ENCODE results near the gene THEMIS2. TPM values are rescaled to one million over a fixed set of nuclear protein-coding genes. Genes with fewer than 3 reads are reported as not detected.

THEMIS2 gene
- total RNA-seq, 1 donor from 2014 or later: 78.6 TPM

GRCh38 chr1:27831568-27832410 is 40.6 kb upstream of the THEMIS2 start:
- peak overlapping the region; percentile 89 for H3K27ac Mint-ChIP-seq
- POLR2A ChIA-PET: interaction anchor here (1.0 to 2.8 kb wide), 6 partner anchors 9 to 497 kb away, joined by 3 to 34 read pairs (median 6); partner anchors contain the start of genes ATP5IF1, EYA3, FAM76A and MED18
- H3K4me1 Mint-ChIP-seq: peaks cover 24% of the 10 kb centered on the region
- no peak for DNase-seq
- intact Hi-C loops (cut with micrococcal nuclease): loop anchor here (5.0 kb wide), 2 partner anchors 224 to 496 kb away; partner anchors contain the start of gene MED18
- no peaks in the 10 kb centered on the region for H3K27me3 Mint-ChIP-seq
- H3K36me3 Mint-ChIP-seq (ENCODE audit: low read depth): peaks cover 44% of the 10 kb centered on the region
- ATAC-seq (ENCODE audit: low read depth): no peak
- H3K4me3 Mint-ChIP-seq: peak overlapping the region; percentile 95
- CTCF ChIA-PET: interaction anchor here (0.6 kb wide), 1 partner anchor 1376 kb away, joined by 3 read pairs; no protein-coding TSS in a partner anchor
- no peaks in the 10 kb centered on the region for H3K9me3 Mint-ChIP-seq
- TF ChIP-seq CTCF (IDR thresholded peaks at IDR 0.05): no peak

GRCh38 chr1:27832762-27833161 is 39.6 kb upstream of the THEMIS2 start:
- peaks cover 46% of the 10 kb centered on the region for H3K36me3 Mint-ChIP-seq (ENCODE audit: low read depth)
- no peak overlapping the region for H3K27ac Mint-ChIP-seq
- peaks cover 24% of the 10 kb centered on the region for H3K4me1 Mint-ChIP-seq
- H3K4me3 Mint-ChIP-seq: no peak overlapping the region
- ATAC-seq (ENCODE audit: low read depth): no peak
- POLR2A ChIA-PET: interaction anchor here (0.6 kb wide), 1 partner anchor 60 kb away, joined by 3 read pairs; the partner anchor contains the start of gene STX12
- H3K27me3 Mint-ChIP-seq: no peaks in the 10 kb centered on the region
- TF ChIP-seq CTCF (IDR thresholded peaks at IDR 0.05): no peak
- DNase-seq: no peak
- CTCF ChIA-PET: interaction anchor here (0.6 to 0.9 kb wide), 2 partner anchors 25 to 1375 kb away, joined by 3 read pairs; no protein-coding TSS in a partner anchor
- intact Hi-C loops (cut with micrococcal nuclease): loop anchor here (5.0 kb wide), 2 partner anchors 225 to 495 kb away; partner anchors contain the start of gene MED18
- H3K9me3 Mint-ChIP-seq: no peaks in the 10 kb centered on the region

- CTCF ChIA-PET: interaction anchor here (0.6 to 0.9 kb wide), 2 partner anchors 24 to 133 kb away, joined by 3 read pairs; no protein-coding TSS in a partner anchor
- Mint-ChIP-seq H3K4me3 (no peak overlapping the region), H3K4me1 (peaks cover 24% of the 10 kb centered on the region), H3K36me3 (ENCODE audit: low read depth) (peaks cover 46% of the 10 kb centered on the region), H3K27me3 (no peaks in the 10 kb centered on the region), H3K9me3 (no peaks in the 10 kb centered on the region), H3K27ac (no peak overlapping the region)
- TF ChIP-seq CTCF (IDR thresholded peaks at IDR 0.05): no peak
- DNase-seq: no peak
- no peak for ATAC-seq (ENCODE audit: low read depth)
- intact Hi-C loops (cut with micrococcal nuclease): loop anchor here (5.0 kb wide), 2 partner anchors 226 to 494 kb away; partner anchors contain the start of gene MED18
- POLR2A ChIA-PET: no interaction called here
These were observed 38.9 kb upstream of the THEMIS2 start for GRCh38 chr1:27833470-27833869.

GRCh38 chr1:27835046-27835445 is 37.3 kb upstream of the THEMIS2 start:
- ChIA-PET CTCF (no interaction called here), POLR2A (interaction anchor here (0.6 kb wide), 1 partner anchor 711 kb away, joined by 4 read pairs; no protein-coding TSS in a partner anchor)
- H3K27me3 Mint-ChIP-seq: no peaks in the 10 kb centered on the region
- H3K9me3 Mint-ChIP-seq: no peaks in the 10 kb centered on the region
- no peak overlapping the region for H3K27ac Mint-ChIP-seq
- no peak for DNase-seq
- H3K4me3 Mint-ChIP-seq: no peak overlapping the region
- intact Hi-C loops (cut with micrococcal nuclease): no loop called here
- ATAC-seq (ENCODE audit: low read depth): no peak
- TF ChIP-seq CTCF (IDR thresholded peaks at IDR 0.05): no peak
- H3K4me1 Mint-ChIP-seq: peaks cover 24% of the 10 kb centered on the region
- H3K36me3 Mint-ChIP-seq (ENCODE audit: low read depth): peaks cover 58% of the 10 kb centered on the region

- POLR2A ChIA-PET: interaction anchor here (0.6 kb wide), 1 partner anchor 712 kb away, joined by 4 read pairs; no protein-coding TSS in a partner anchor
- no peak overlapping the region for H3K27ac Mint-ChIP-seq
These were observed 36.8 kb upstream of the THEMIS2 start for GRCh38 chr1:27835501-27835900.

More at GRCh38 chr1:27835501-27835900, 36.8 kb upstream of the THEMIS2 start:
- CTCF ChIA-PET: no interaction called here
- Mint-ChIP-seq H3K36me3 (ENCODE audit: low read depth) (peaks cover 62% of the 10 kb centered on the region), H3K4me1 (peaks cover 24% of the 10 kb centered on the region), H3K9me3 (no peaks in the 10 kb centered on the region), H3K4me3 (no peak overlapping the region), H3K27me3 (no peaks in the 10 kb centered on the region)
- no peak for DNase-seq
- intact Hi-C loops (cut with micrococcal nuclease): no loop called here
- TF ChIP-seq CTCF (IDR thresholded peaks at IDR 0.05): no peak
- no peak for ATAC-seq (ENCODE audit: low read depth)
